PC-9 (cell line): Measurements from ENCODE around the gene KMT2D.

ENCODE experiments used
- EZH2 ChIP-seq: fragments of 200-600 bp; sonication (generic); IDR thresholded peaks from 2 replicates; pipeline ENCODE4 v1.8.0; 2017; ENCODE audit warnings: antibody characterized with exemption, low read depth
- TF ChIP-seq, protein P1 (sequence below): fragments of 200-600 bp; sonication (generic); conservative IDR thresholded peaks from 2 replicates; pipeline ENCODE4 v1.6.1; 2017; ENCODE audit warnings: mixed run types, antibody characterized with exemption, mild to moderate bottlenecking, moderate library complexity

DNA sequence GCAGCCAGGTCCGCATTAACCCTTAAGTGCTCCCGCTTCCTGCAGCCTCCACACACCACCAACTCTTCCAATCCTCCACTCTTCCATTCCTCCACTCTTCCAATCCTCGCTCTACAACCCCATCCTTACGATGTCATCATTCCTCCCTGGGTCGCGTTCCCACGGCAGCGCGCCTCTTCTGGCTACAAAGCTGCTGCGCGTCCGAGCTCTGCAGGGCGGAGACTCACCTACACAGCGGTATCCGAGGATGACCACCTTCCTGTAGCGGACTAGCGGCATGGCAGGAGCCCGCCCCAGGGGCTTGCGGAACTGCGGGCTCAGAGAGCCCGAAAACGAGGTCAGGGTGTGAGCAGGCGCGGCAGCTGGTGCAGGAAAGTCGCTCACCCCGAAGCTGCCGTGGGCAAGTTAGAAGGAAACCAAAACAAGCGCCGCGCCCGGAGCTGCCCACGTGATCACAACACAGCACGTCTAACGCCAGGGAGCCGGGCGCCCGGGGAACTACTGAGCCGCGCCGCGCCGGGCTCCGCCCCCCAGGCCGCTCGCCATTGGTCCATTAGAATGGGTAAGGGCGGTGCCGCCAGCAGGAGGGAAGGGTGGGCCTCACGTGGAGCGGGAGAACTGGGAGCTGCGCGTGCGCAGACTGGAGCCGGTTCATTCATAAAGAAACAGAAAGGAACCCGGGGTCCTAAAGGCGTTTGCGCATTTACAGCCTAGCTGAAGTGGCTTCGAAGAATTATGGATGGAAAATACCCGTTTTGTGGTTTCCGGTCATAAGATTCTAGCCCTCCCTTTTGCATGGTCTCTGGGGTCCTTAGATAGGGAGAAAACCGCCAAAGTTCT lies 9.1 kb upstream of the KMT2D start, which contains the start of gene RHEBL1:
- TF ChIP-seq, protein P1, sequence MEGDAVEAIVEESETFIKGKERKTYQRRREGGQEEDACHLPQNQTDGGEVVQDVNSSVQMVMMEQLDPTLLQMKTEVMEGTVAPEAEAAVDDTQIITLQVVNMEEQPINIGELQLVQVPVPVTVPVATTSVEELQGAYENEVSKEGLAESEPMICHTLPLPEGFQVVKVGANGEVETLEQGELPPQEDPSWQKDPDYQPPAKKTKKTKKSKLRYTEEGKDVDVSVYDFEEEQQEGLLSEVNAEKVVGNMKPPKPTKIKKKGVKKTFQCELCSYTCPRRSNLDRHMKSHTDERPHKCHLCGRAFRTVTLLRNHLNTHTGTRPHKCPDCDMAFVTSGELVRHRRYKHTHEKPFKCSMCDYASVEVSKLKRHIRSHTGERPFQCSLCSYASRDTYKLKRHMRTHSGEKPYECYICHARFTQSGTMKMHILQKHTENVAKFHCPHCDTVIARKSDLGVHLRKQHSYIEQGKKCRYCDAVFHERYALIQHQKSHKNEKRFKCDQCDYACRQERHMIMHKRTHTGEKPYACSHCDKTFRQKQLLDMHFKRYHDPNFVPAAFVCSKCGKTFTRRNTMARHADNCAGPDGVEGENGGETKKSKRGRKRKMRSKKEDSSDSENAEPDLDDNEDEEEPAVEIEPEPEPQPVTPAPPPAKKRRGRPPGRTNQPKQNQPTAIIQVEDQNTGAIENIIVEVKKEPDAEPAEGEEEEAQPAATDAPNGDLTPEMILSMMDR = no peak; the same call in 1 of the 2 replicates
- no peak for TF ChIP-seq EZH2
